Measurements from ENCODE around the gene HTATIP2. TPM values are rescaled to one million over a fixed set of nuclear protein-coding genes. Genes with fewer than 3 reads are reported as not detected.

Gene HTATIP2
- total and polyA plus RNA-seq, 2 of the 4 experiments (the other 2 are of a cell fraction), result 7.2 to 11.6 TPM

- Histone ChIP-seq H3K36me3 (ENCODE audit: control insufficient read depth, insufficient read depth, low read length) (no peaks in the 10 kb centered on the region), H2BK20ac (ENCODE audit: low read depth, low read length) (no peak overlapping the region), H4K91ac (ENCODE audit: insufficient read depth, low read depth, low read length) (no peak overlapping the region), H2BK5ac (ENCODE audit: low read depth, low read length, poor library complexity, severe bottlenecking) (no peak overlapping the region), H4K5ac (ENCODE audit: low read depth, low read length) (no peak overlapping the region), H3K4ac (ENCODE audit: low read depth, low read length) (no peak overlapping the region), H3K14ac (replicated peaks; ENCODE audit: low read depth, low read length) (no peak overlapping the region), H3K9me3 (ENCODE audit: control insufficient read depth, insufficient read depth, low read length) (no peaks in the 10 kb centered on the region), H3K79me1 (ENCODE audit: low read depth in 1 of 2, low read length in 2 of 2) (no peaks in the 10 kb centered on the region), H4K20me1 (ENCODE audit: insufficient read depth, low read length) (no peaks in the 10 kb centered on the region), H2BK120ac (ENCODE audit: low read depth, low read length) (no peak overlapping the region), H2AK5ac (ENCODE audit: low read depth, low read length) (no peak overlapping the region), H4K8ac (ENCODE audit: low read depth in 2 of 2, low read length in 2 of 2) (no peak overlapping the region), H3K9ac (ENCODE audit: low read depth, low read length) (no peak overlapping the region), H2BK15ac (ENCODE audit: low read depth, low read length) (no peak overlapping the region), H3K56ac (ENCODE audit: extremely low read depth, insufficient read depth, low read length) (no peak overlapping the region), H3K23ac (ENCODE audit: low read depth, low read length) (no peak overlapping the region), H3K4me1 (ENCODE audit: control insufficient read depth, insufficient read depth, low read length) (peaks cover 2% of the 10 kb centered on the region; the same call in 1 of the 2 replicates), H3K4me2 (ENCODE audit: low read depth, low read length) (no peak overlapping the region), H3K27me3 (ENCODE audit: control insufficient read depth, insufficient read depth, low read length) (peaks cover 5% of the 10 kb centered on the region), H3K27ac (ENCODE audit: insufficient read depth, low read length) (no peak overlapping the region), H3K9me1 (ENCODE audit: insufficient read depth, low read length) (no peaks in the 10 kb centered on the region), H2AK9ac (replicated peaks; ENCODE audit: low read depth, low read length, poor library complexity) (no peak overlapping the region), H3K4me3 (ENCODE audit: insufficient read depth, low read depth, low read length) (no peak overlapping the region), H3K18ac (ENCODE audit: low read depth, low read length) (no peak overlapping the region), H2AFZ (replicated peaks; ENCODE audit: low read length, poor library complexity) (no peak overlapping the region)
- in situ Hi-C loops (cut with MboI; ENCODE audit: low sequenced_read_pairs), result loop anchor here (25.0 kb wide), 1 partner anchor 420 kb away; no protein-coding TSS in a partner anchor
- no TSS peak for BruUV-seq (replicated peaks)
- no peak for TF ChIP-seq MXI1 (IDR thresholded peaks at IDR 0.05; ENCODE audit: borderline replicate concordance, low read depth, low read length)
- no peak for TF ChIP-seq RFX5 (IDR thresholded peaks at IDR 0.05; ENCODE audit: low read depth, low read length)
- no peak for TF ChIP-seq MAFK (IDR thresholded peaks at IDR 0.05; ENCODE audit: low read depth, low read length)
- no peak for TF ChIP-seq RAD21 (IDR thresholded peaks at IDR 0.05; ENCODE audit: low read length)
- TF ChIP-seq SMC3 (IDR thresholded peaks at IDR 0.05; ENCODE audit: low read depth, low read length), result no peak
- no CpG with 5 or more reads among the region's 1 CpG for WGBS, 2 experiments (ENCODE audit: extremely low coverage in 2 of 2, insufficient read length in 1 of 2)
- intact Hi-C loops (cut with micrococcal nuclease), result no loop called here
- DNase-seq, result no peak
- dilution Hi-C loops (cut with HindIII; ENCODE audit: low sequenced_read_pairs, unreplicated experiment), result no loop called here
- no peak; the same call in 1 of the 2 replicates for ATAC-seq (ENCODE audit: low read depth)
- CTCF ChIA-PET, result no interaction called here
- POLR2A ChIA-PET (ENCODE audit: unreplicated experiment), result no interaction called here
Measured at GRCh38 chr11:20357150-20357549, 6.4 kb upstream of the HTATIP2 start.

Data from IMR-90 (cell line).